ENCODE results near the gene IFNL1.

DNA sequence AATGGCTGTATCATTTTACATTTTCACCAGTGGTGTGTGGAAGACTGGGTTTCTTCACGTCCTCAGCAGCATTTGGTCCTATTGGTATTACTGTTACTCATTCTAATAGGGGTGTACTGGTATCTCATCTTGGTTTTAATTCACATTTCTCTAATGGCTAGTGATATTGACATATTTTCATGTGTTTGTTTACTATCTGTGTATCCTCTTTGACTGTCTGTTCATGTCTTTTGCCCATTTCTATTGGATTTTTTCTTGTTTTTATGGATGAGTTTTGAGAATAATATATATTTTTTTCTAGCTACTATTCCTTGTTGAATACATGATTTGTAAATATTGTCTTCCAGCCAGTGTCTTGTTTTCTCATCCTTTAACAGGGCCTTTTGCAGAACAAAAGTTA lies 14.2 kb upstream of the IFNL1 start:
- TF ChIP-seq, protein P1, sequence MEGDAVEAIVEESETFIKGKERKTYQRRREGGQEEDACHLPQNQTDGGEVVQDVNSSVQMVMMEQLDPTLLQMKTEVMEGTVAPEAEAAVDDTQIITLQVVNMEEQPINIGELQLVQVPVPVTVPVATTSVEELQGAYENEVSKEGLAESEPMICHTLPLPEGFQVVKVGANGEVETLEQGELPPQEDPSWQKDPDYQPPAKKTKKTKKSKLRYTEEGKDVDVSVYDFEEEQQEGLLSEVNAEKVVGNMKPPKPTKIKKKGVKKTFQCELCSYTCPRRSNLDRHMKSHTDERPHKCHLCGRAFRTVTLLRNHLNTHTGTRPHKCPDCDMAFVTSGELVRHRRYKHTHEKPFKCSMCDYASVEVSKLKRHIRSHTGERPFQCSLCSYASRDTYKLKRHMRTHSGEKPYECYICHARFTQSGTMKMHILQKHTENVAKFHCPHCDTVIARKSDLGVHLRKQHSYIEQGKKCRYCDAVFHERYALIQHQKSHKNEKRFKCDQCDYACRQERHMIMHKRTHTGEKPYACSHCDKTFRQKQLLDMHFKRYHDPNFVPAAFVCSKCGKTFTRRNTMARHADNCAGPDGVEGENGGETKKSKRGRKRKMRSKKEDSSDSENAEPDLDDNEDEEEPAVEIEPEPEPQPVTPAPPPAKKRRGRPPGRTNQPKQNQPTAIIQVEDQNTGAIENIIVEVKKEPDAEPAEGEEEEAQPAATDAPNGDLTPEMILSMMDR (IDR thresholded peaks at IDR 0.05 in 4 of 5, conservative IDR thresholded peaks at IDR 0.05 in 1 of 5): no peak
- TF ChIP-seq POLR2A (IDR thresholded peaks at IDR 0.05): no peak
